ENCODE results near the gene GOLGA2.
"Not testable (repeated sequence)": the region's sequence is repeated elsewhere in the genome, so short reads cannot be mapped to it uniquely, and the experiment has no call there.

The GOLGA2 gene

GRCh38 chr9:128280084-128280622 is 4.3 kb upstream of the GOLGA2 start:
- TF ChIP-seq ZFP3 (CRISPR knock-in tag; IDR thresholded peaks at IDR 0.05) (no peak), BACH2 (CRISPR knock-in tag; IDR thresholded peaks at IDR 0.05; ENCODE audit: borderline replicate concordance) (no peak), PATZ1 (CRISPR knock-in tag; IDR thresholded peaks at IDR 0.05; ENCODE audit: borderline replicate concordance) (no peak), PPARA (CRISPR knock-in tag; IDR thresholded peaks at IDR 0.05; ENCODE audit: borderline replicate concordance) (no peak), TOX (CRISPR knock-in tag; IDR thresholded peaks at IDR 0.05; ENCODE audit: borderline replicate concordance) (no peak), OSR1 (CRISPR knock-in tag; IDR thresholded peaks at IDR 0.05) (no peak), ZNF565 (CRISPR knock-in tag; conservative IDR thresholded peaks at IDR 0.05; ENCODE audit: low read depth) (no peak), ESRRG (CRISPR knock-in tag; IDR thresholded peaks at IDR 0.05) (no peak), ARNTL (CRISPR knock-in tag; IDR thresholded peaks at IDR 0.05; ENCODE audit: borderline replicate concordance, low read depth) (no peak)
- TF ChIP-seq, protein P1, sequence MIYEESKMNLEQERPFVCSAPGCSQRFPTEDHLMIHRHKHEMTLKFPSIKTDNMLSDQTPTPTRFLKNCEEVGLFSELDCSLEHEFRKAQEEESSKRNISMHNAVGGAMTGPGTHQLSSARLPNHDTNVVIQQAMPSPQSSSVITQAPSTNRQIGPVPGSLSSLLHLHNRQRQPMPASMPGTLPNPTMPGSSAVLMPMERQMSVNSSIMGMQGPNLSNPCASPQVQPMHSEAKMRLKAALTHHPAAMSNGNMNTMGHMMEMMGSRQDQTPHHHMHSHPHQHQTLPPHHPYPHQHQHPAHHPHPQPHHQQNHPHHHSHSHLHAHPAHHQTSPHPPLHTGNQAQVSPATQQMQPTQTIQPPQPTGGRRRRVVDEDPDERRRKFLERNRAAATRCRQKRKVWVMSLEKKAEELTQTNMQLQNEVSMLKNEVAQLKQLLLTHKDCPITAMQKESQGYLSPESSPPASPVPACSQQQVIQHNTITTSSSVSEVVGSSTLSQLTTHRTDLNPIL (CRISPR knock-in tag; IDR thresholded peaks at IDR 0.05; ENCODE audit: low read depth), result no peak
- TF ChIP-seq, protein P2, sequence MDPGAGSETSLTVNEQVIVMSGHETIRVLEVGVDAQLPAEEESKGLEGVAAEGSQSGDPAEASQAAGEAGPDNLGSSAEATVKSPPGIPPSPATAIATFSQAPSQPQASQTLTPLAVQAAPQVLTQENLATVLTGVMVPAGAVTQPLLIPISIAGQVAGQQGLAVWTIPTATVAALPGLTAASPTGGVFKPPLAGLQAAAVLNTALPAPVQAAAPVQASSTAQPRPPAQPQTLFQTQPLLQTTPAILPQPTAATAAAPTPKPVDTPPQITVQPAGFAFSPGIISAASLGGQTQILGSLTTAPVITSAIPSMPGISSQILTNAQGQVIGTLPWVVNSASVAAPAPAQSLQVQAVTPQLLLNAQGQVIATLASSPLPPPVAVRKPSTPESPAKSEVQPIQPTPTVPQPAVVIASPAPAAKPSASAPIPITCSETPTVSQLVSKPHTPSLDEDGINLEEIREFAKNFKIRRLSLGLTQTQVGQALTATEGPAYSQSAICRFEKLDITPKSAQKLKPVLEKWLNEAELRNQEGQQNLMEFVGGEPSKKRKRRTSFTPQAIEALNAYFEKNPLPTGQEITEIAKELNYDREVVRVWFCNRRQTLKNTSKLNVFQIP (CRISPR knock-in tag; IDR thresholded peaks at IDR 0.05; ENCODE audit: borderline replicate concordance, low read depth), result no peak
- TF ChIP-seq, protein P3, sequence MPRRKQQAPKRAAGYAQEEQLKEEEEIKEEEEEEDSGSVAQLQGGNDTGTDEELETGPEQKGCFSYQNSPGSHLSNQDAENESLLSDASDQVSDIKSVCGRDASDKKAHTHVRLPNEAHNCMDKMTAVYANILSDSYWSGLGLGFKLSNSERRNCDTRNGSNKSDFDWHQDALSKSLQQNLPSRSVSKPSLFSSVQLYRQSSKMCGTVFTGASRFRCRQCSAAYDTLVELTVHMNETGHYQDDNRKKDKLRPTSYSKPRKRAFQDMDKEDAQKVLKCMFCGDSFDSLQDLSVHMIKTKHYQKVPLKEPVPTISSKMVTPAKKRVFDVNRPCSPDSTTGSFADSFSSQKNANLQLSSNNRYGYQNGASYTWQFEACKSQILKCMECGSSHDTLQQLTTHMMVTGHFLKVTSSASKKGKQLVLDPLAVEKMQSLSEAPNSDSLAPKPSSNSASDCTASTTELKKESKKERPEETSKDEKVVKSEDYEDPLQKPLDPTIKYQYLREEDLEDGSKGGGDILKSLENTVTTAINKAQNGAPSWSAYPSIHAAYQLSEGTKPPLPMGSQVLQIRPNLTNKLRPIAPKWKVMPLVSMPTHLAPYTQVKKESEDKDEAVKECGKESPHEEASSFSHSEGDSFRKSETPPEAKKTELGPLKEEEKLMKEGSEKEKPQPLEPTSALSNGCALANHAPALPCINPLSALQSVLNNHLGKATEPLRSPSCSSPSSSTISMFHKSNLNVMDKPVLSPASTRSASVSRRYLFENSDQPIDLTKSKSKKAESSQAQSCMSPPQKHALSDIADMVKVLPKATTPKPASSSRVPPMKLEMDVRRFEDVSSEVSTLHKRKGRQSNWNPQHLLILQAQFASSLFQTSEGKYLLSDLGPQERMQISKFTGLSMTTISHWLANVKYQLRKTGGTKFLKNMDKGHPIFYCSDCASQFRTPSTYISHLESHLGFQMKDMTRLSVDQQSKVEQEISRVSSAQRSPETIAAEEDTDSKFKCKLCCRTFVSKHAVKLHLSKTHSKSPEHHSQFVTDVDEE (CRISPR knock-in tag; IDR thresholded peaks at IDR 0.05), result no peak
- ATAC-seq, result no peak

DNA sequence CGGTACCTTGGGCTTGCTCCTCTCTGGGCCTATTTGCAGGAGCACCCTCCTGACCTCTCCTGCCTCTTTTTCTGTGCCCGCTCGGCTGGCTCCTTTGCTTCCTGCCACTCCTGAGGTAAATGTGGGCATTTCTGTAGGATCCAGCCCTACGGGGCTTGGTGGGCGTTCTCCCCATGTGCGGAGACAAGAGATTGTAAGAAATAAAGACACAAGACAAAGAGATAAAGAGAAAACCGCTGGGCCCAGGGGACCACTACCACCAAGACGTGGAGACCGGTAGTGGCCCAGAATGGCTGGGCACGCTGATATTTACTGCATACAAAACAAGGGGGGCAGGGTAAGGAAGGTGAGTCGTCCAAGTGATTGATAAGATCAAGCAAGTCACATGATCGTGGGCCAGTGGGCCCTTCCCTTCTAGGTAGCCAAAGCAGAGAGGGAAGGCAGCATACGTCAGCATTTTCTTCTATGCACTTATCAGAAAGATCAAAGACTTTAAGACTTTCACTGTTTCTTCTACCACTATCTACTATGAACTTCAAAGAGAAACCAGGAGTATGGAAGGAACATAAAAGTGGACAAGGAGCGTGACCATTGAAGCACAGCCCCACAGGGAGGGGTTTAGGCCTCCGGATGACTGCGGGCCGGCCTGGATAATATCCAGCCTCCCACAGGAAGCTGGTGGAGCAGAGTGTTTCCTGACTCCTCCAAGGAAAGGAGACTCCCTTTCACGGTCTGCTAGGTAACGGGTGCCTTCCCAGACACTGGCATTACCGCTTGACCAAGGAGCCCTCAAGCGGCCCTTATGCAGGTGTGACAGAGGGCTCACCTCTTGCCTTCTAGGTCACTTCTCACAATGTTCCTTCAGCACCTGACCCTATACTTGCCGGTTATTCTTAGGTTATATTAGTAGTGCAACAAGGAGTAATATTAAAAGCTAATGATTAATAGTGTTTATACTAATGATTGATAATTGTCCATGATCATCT is 3.6 kb upstream of the GOLGA2 start:
- ATAC-seq, result not testable (repeated sequence)

DNA sequence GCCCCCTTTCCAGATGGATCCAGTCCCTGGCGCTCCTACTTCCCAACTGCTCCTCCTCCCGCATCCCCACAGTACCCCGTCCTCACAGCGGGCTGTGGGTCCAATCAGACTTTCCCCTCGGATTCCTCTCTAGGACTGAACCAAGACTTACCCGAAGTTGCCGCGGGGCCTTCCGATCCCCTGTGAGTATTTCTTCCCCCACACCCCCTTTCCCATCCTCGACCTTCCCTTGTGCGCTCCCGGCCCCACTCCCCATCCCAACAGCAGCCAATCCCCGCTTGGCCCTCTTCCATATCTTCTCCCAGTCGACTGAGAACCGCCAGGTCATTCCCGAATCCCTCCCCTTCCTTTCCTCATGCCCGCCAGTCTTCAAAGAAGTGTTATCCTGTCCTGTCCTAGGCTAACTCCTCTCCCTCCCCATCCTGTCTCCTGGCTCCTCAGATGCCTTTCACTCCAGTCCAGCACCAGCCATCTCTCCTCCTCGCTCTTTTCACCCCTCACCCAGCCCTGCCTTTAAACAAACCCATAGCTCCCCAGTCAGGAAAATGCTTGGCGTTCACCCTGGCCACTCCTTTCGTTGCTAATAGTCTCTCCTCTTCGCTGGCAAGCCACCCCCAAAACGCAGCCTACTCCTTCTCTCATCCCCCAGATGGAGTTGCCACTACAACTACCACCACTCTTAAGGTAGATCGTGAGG is 915 bp upstream of the GOLGA2 start:
- no peak for TF ChIP-seq BACH2 (CRISPR knock-in tag; IDR thresholded peaks at IDR 0.05; ENCODE audit: borderline replicate concordance)
- TF ChIP-seq ZNF8 (CRISPR knock-in tag; IDR thresholded peaks at IDR 0.05), result no peak
- TF ChIP-seq ISL1 (CRISPR knock-in tag; IDR thresholded peaks at IDR 0.05), result no peak
- TF ChIP-seq ZNF70 (CRISPR knock-in tag; IDR thresholded peaks at IDR 0.05), result no peak
- no peak for TF ChIP-seq GLIS3 (CRISPR knock-in tag; IDR thresholded peaks at IDR 0.05)
- no peak for TF ChIP-seq ZC3H10 (CRISPR knock-in tag; IDR thresholded peaks at IDR 0.05)
- TF ChIP-seq, protein P1 (CRISPR knock-in tag; IDR thresholded peaks at IDR 0.05; ENCODE audit: low read depth), result no peak
- TF ChIP-seq TOX (CRISPR knock-in tag; IDR thresholded peaks at IDR 0.05; ENCODE audit: borderline replicate concordance), result no peak
- no peak for TF ChIP-seq OSR1 (CRISPR knock-in tag; IDR thresholded peaks at IDR 0.05)
- TF ChIP-seq CSDC2 (CRISPR knock-in tag; IDR thresholded peaks at IDR 0.05), result no peak
- no peak for TF ChIP-seq ZNF565 (CRISPR knock-in tag; conservative IDR thresholded peaks at IDR 0.05; ENCODE audit: low read depth)
- TF ChIP-seq ARNTL (CRISPR knock-in tag; IDR thresholded peaks at IDR 0.05; ENCODE audit: borderline replicate concordance, low read depth), result no peak
- TF ChIP-seq, protein P2 (CRISPR knock-in tag; IDR thresholded peaks at IDR 0.05; ENCODE audit: borderline replicate concordance, low read depth), result no peak
- ATAC-seq, result peak; percentile 67
